Glutamatergic neuron (in vitro differentiated cells): ENCODE measurements around the gene SLC35G2. TPM values are rescaled to one million over a fixed set of nuclear protein-coding genes. Genes with fewer than 3 reads are reported as not detected.

Experiments used
- DNase-seq: peaks from one replicate; pipeline ENCODE4 v3.0.0; 2022
- H3K27ac Mint-ChIP-seq: one replicate; pipeline ENCODE4 v1.8.0; 2020; ENCODE audit warnings: mild to moderate bottlenecking, mixed read lengths, inconsistent platforms; ENCODE audit not compliant: unreplicated experiment
- H3K27me3 Mint-ChIP-seq: one replicate; pipeline ENCODE4 v1.8.0; 2020; ENCODE audit warnings: mild to moderate bottlenecking, moderate library complexity, mixed read lengths, inconsistent platforms; ENCODE audit not compliant: unreplicated experiment
- H3K36me3 Mint-ChIP-seq: one replicate; pipeline ENCODE4 v1.8.0; 2020; ENCODE audit warnings: mild to moderate bottlenecking, mixed read lengths, inconsistent platforms; ENCODE audit not compliant: unreplicated experiment
- H3K4me1 Mint-ChIP-seq: one replicate; pipeline ENCODE4 v1.8.0; 2020; ENCODE audit warnings: mild to moderate bottlenecking, low read depth, mixed read lengths, inconsistent platforms; ENCODE audit not compliant: unreplicated experiment
- H3K4me3 Mint-ChIP-seq: one replicate; pipeline ENCODE4 v1.8.0; 2020; ENCODE audit warnings: mild to moderate bottlenecking, mixed read lengths, inconsistent platforms; ENCODE audit not compliant: unreplicated experiment
- H3K9me3 Mint-ChIP-seq: one replicate; pipeline ENCODE4 v1.8.0; 2020; ENCODE audit warnings: mild to moderate bottlenecking, moderate library complexity, mixed read lengths, inconsistent platforms; ENCODE audit not compliant: unreplicated experiment
- total RNA-seq: library from RNA; stranded (reverse); fragmentation: NEBNext Ultra II Directional; extraction: Animal tissue kit (Norgen Biotek cat#: 25700); gene quantifications from one replicate; pipeline ENCODE4 v1.2.1, GENCODE V29; 2021; ENCODE audit not compliant: unreplicated experiment
- TF ChIP-seq, protein P1 (sequence below): fragments of 200-600 bp; sonication (generic); IDR thresholded peaks from one replicate; pipeline ENCODE4 v1.5.0; 2021; ENCODE audit not compliant: partially characterized antibody, unreplicated experiment

The SLC35G2 gene
- total RNA-seq, 1 donor from 2014 or later, result 22.6 TPM

- Mint-ChIP-seq H3K4me1 (peaks cover 7% of the 10 kb centered on the region), H3K27ac (no peak overlapping the region)
Measured at GRCh38 chr3:136903899-136904298, 85.0 kb downstream of the SLC35G2 start.

GRCh38 chr3:136904746-136905145 is 85.8 kb downstream of the SLC35G2 start:
- H3K4me1 Mint-ChIP-seq, result peaks cover 7% of the 10 kb centered on the region
- H3K27me3 Mint-ChIP-seq, result no peaks in the 10 kb centered on the region
- no peak for DNase-seq
- H3K27ac Mint-ChIP-seq, result no peak overlapping the region
- peaks cover 13% of the 10 kb centered on the region for H3K36me3 Mint-ChIP-seq
- peaks cover 5% of the 10 kb centered on the region for H3K9me3 Mint-ChIP-seq
- H3K4me3 Mint-ChIP-seq, result no peak overlapping the region
- TF ChIP-seq, protein P1, sequence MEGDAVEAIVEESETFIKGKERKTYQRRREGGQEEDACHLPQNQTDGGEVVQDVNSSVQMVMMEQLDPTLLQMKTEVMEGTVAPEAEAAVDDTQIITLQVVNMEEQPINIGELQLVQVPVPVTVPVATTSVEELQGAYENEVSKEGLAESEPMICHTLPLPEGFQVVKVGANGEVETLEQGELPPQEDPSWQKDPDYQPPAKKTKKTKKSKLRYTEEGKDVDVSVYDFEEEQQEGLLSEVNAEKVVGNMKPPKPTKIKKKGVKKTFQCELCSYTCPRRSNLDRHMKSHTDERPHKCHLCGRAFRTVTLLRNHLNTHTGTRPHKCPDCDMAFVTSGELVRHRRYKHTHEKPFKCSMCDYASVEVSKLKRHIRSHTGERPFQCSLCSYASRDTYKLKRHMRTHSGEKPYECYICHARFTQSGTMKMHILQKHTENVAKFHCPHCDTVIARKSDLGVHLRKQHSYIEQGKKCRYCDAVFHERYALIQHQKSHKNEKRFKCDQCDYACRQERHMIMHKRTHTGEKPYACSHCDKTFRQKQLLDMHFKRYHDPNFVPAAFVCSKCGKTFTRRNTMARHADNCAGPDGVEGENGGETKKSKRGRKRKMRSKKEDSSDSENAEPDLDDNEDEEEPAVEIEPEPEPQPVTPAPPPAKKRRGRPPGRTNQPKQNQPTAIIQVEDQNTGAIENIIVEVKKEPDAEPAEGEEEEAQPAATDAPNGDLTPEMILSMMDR, result no peak

More at GRCh38 chr3:136903899-136904298, 85.0 kb downstream of the SLC35G2 start:
- no peak for DNase-seq
- no peak overlapping the region for H3K4me3 Mint-ChIP-seq
- H3K9me3 Mint-ChIP-seq, result peaks cover 8% of the 10 kb centered on the region
- TF ChIP-seq, protein P1, result no peak
- peaks cover 18% of the 10 kb centered on the region for H3K36me3 Mint-ChIP-seq
- no peaks in the 10 kb centered on the region for H3K27me3 Mint-ChIP-seq

Other genes starting within 250 kb of the SLC35G2 start
- 22.8 TPM for gene STAG1, start 66.7 kb upstream of the SLC35G2 start, total RNA-seq
- 28.4 TPM for gene NCK1, start 43.1 kb downstream of the SLC35G2 start, total RNA-seq
- gene IL20RB, start 138.9 kb downstream of the SLC35G2 start, total RNA-seq, result 1.8 TPM